H1 (cell line): Measurements from ENCODE around the gene SLC24A3. TPM values are rescaled to one million over a fixed set of nuclear protein-coding genes. Genes with fewer than 3 reads are reported as not detected.
A peak's percentile ranks its signal among the peaks of the same experiment; 100 is the strongest.

Source experiments
- CTCF ChIA-PET: fragments of 300-600 bp; sonication (Branson Sonifier 250); formaldehyde crosslinking; loops from one replicate; lab custom pipeline; 2021; ENCODE audit not compliant: partially characterized antibody; lab: Charles Lee
- POLR2A ChIA-PET: fragments of 300-600 bp; sonication (Branson Sonifier 250); formaldehyde crosslinking; loops from one replicate; lab custom pipeline; 2021; ENCODE audit warnings: inconsistent platforms; ENCODE audit not compliant: partially characterized antibody; lab: Charles Lee
- DNase-seq, 2 experiments: peaks; one replicate each; pipeline versions ENCODE4 v3.0.0 to v3.0.0-alpha.2; 2010 to 2022; ENCODE audit warnings: low spot score in 2 of 2, low read depth in 1 of 2, mixed read lengths in 1 of 2
- FAIRE-seq: peaks from 2 replicates; lab custom pipeline; 2011; peaks lifted over from hg19 to GRCh38; lab: Jason Lieb, UNC
- H2AFZ ChIP-seq: 2 replicates; pipeline ENCODE4 v1.8.1; 2012; ENCODE audit warnings: low read length, inconsistent platforms
- H2AK5ac ChIP-seq: 2 replicates; pipeline ENCODE4 v1.6.1; 2013; ENCODE audit warnings: low read depth, low read length
- H2BK120ac ChIP-seq: replicated peaks from 2 replicates; pipeline ENCODE3; 2013; ENCODE audit warnings: low read depth, low read length, inconsistent platforms
- H2BK12ac ChIP-seq: 2 replicates; pipeline ENCODE4 v1.6.1; 2013; ENCODE audit warnings: low read depth, low read length
- H2BK15ac ChIP-seq: 2 replicates; pipeline ENCODE4 v1.6.1; 2013; ENCODE audit warnings: low read length
- H2BK20ac ChIP-seq: 2 replicates; pipeline ENCODE4 v1.6.1; 2013; ENCODE audit warnings: low read length
- H2BK5ac ChIP-seq: 2 replicates; pipeline ENCODE4 v1.6.1; 2013; ENCODE audit warnings: low read depth, low read length
- H3K14ac ChIP-seq: 2 replicates; pipeline ENCODE4 v1.6.1; 2013; ENCODE audit warnings: inconsistent platforms; ENCODE audit not compliant: insufficient read length
- H3K18ac ChIP-seq: 2 replicates; pipeline ENCODE4 v1.6.1; 2013; ENCODE audit warnings: low read length; ENCODE audit errors: extremely low read depth
- H3K23ac ChIP-seq: 2 replicates; pipeline ENCODE4 v1.6.1; 2013; ENCODE audit warnings: inconsistent platforms; ENCODE audit not compliant: insufficient read length
- H3K23me2 ChIP-seq: 2 replicates; pipeline ENCODE4 v1.6.1; 2013; ENCODE audit warnings: low read depth, low read length
- H3K27ac ChIP-seq: 2 replicates; pipeline ENCODE4 v1.6.1; 2011; ENCODE audit warnings: low read depth, low read length, inconsistent platforms
- H3K27me3 ChIP-seq, 4 experiments: replicated peaks in 1 of 4; 1 replicate in 1 of 4; 2 replicates in 3 of 4; pipeline versions ENCODE4 v1.6.1 to v1.8.1; 2011 to 2013; ENCODE audit warnings: low read length in 3 of 4, mild to moderate bottlenecking in 3 of 4, inconsistent platforms in 2 of 4, mixed read lengths in 2 of 4, moderate library complexity in 1 of 4; ENCODE audit not compliant: control insufficient read depth in 3 of 4, insufficient read depth in 3 of 4; ENCODE audit errors: extremely low read depth in 1 of 4
- H3K36me3 ChIP-seq, 4 experiments: 2 replicates each; pipeline versions ENCODE4 v1.6.1 to v1.8.1; 2011 to 2013; ENCODE audit warnings: mild to moderate bottlenecking in 4 of 4, low read length in 3 of 4, moderate library complexity in 2 of 4, control low read depth in 1 of 4, inconsistent platforms in 1 of 4; ENCODE audit not compliant: insufficient read depth in 4 of 4, control insufficient read depth in 2 of 4
- H3K4ac ChIP-seq: replicated peaks from 2 replicates; pipeline ENCODE3; 2013; ENCODE audit warnings: low read length, low read depth, mixed read lengths, inconsistent platforms; ENCODE audit not compliant: insufficient read length
- H3K4me1 ChIP-seq, 4 experiments: replicated peaks in 1 of 4; 1 replicate in 1 of 4; 2 replicates in 3 of 4; pipeline versions ENCODE4 v1.6.1 to v1.8.1; 2011 to 2013; ENCODE audit warnings: low read length in 3 of 4, inconsistent platforms in 2 of 4, mixed read lengths in 1 of 4; ENCODE audit not compliant: insufficient read depth in 4 of 4, control insufficient read depth in 3 of 4
- H3K4me2 ChIP-seq, 2 experiments: 2 replicates each; pipeline versions ENCODE4 v1.6.1 to v1.8.1; 2011 to 2013; ENCODE audit warnings: low read depth in 2 of 2, low read length in 2 of 2, control low read depth in 1 of 2, inconsistent platforms in 1 of 2, mild to moderate bottlenecking in 1 of 2; ENCODE audit not compliant: insufficient read depth in 1 of 2
- H3K4me3 ChIP-seq, 4 experiments: fragments of 200-600, 300-600 bp in 1 of 4; sonication (generic), shearing (Covaris generic), sonication (Bioruptor Twin) in 1 of 4; 2 replicates each; pipeline versions ENCODE4 v1.5.1 to v1.8.1; 2011 to 2016; ENCODE audit warnings: low read length in 4 of 4, low read depth in 3 of 4, control low read depth in 2 of 4, inconsistent platforms in 2 of 4, mild to moderate bottlenecking in 2 of 4, mixed read lengths in 1 of 4, moderate library complexity in 1 of 4; ENCODE audit not compliant: insufficient read depth in 2 of 4; ENCODE audit errors: extremely low read depth in 1 of 4
- H3K56ac ChIP-seq: replicated peaks from 2 replicates; pipeline ENCODE3; 2013; ENCODE audit warnings: low read depth, mild to moderate bottlenecking, mixed read lengths, low read length, inconsistent platforms; ENCODE audit not compliant: insufficient read length
- H3K79me1 ChIP-seq: 2 replicates; pipeline ENCODE4 v1.6.1; 2013; ENCODE audit warnings: low read depth, low read length, control low read depth
- H3K79me2 ChIP-seq, 2 experiments: 2 replicates each; pipeline versions ENCODE4 v1.6.1 to v1.8.1; 2012 to 2013; ENCODE audit warnings: low read length in 2 of 2, mild to moderate bottlenecking in 2 of 2, inconsistent platforms in 1 of 2; ENCODE audit not compliant: insufficient read depth in 2 of 2, control insufficient read depth in 1 of 2
- H3K9ac ChIP-seq, 4 experiments: replicated peaks in 1 of 4; 1 replicate in 1 of 4; 2 replicates in 3 of 4; pipeline versions ENCODE4 v1.6.1 to v1.8.1; 2011 to 2013; ENCODE audit warnings: low read depth in 3 of 4, low read length in 3 of 4, control low read depth in 2 of 4, mild to moderate bottlenecking in 2 of 4, moderate library complexity in 2 of 4, inconsistent platforms in 1 of 4; ENCODE audit errors: extremely low read depth in 1 of 4
- H3K9me3 ChIP-seq, 2 experiments: 2 replicates each; pipeline versions ENCODE4 v1.6.1 to v1.8.1; 2012 to 2013; ENCODE audit warnings: mild to moderate bottlenecking in 2 of 2, moderate library complexity in 2 of 2, control low read depth in 1 of 2, inconsistent platforms in 1 of 2, low read depth in 1 of 2, low read length in 1 of 2, mixed read lengths in 1 of 2; ENCODE audit not compliant: insufficient read depth in 2 of 2
- H4K20me1 ChIP-seq, 2 experiments: replicated peaks in 1 of 2; 2 replicates each; pipeline versions ENCODE3 to v1.8.1; 2011 to 2013; ENCODE audit warnings: inconsistent platforms in 2 of 2, low read length in 2 of 2, mild to moderate bottlenecking in 1 of 2; ENCODE audit not compliant: insufficient read depth in 2 of 2, control insufficient read depth in 1 of 2
- H4K5ac ChIP-seq: 2 replicates; pipeline ENCODE4 v1.6.1; 2013; ENCODE audit warnings: low read length, low read depth, mixed read lengths, inconsistent platforms; ENCODE audit not compliant: insufficient read length
- H4K8ac ChIP-seq: 2 replicates; pipeline ENCODE4 v1.8.0; 2013; ENCODE audit warnings: mild to moderate bottlenecking, moderate library complexity, low read length, inconsistent platforms; ENCODE audit not compliant: insufficient read depth; ENCODE audit errors: extremely low read depth
- H4K91ac ChIP-seq: replicated peaks from 2 replicates; pipeline ENCODE3; 2013; ENCODE audit warnings: low read length, mixed read lengths, inconsistent platforms; ENCODE audit not compliant: insufficient read length
- BACH1 ChIP-seq: IDR thresholded peaks from 2 replicates; pipeline ENCODE4 v1.6.1; 2012; ENCODE audit warnings: low read length, improper control_type of control experiment
- NANOG ChIP-seq: IDR thresholded peaks from 2 replicates; pipeline ENCODE4 v1.6.1; 2011; ENCODE audit warnings: low read length, low read depth, mild to moderate bottlenecking, inconsistent platforms; ENCODE audit not compliant: insufficient read depth, poor library complexity, severe bottlenecking
- WGBS, 2 experiments: shearing (Covaris generic) in 1 of 2; methylation state at CpG; one replicate each; pipeline versions ENCODE4 v1.1.6 to v1.1.7; 2013 to 2015; ENCODE audit warnings: low lambda C conversion rate in 2 of 2, mixed read lengths in 2 of 2, inconsistent platforms in 1 of 2, low coverage in 1 of 2, missing lambda C conversion rate in 1 of 2; ENCODE audit not compliant: insufficient replicate concordance in 2 of 2, insufficient coverage in 1 of 2, insufficient read length in 1 of 2; ENCODE audit errors: extremely low coverage in 1 of 2, missing lambda C conversion rate in 1 of 2; 5-methylcytosine and 5-hydroxymethylcytosine counted together
- polyA plus RNA-seq, 7 experiments: library from polyadenylated mRNA; depleted of rRNA in 3 of 7; stranded (reverse) in 5 of 7; unstranded in 2 of 7; fragments of >200 nt in 5 of 7; fragments of 200-250 nt in 2 of 7; gene quantifications; 1 replicate in 5 of 7; 2 replicates in 1 of 7; 4 replicates in 1 of 7; pipeline versions ENCODE4 v1.2.1 to v1.2.3, GENCODE V29; 2011 to 2013; ENCODE audit warnings: missing spikeins in 2 of 7, mixed read lengths in 2 of 7
- total RNA-seq: library from RNA; stranded (reverse); fragmentation: NEBNext Ultra II Directional; extraction: Animal tissue kit (Norgen Biotek cat#: 25700); gene quantifications from 2 replicates; pipeline ENCODE4 v1.2.1, GENCODE V29; 2021

Gene SLC24A3
- total and polyA plus RNA-seq, 2 of the 8 experiments (the other 6 are each of a cell fraction or from before 2014, with no cell fraction given): 4.5 to 6.3 TPM

DNA sequence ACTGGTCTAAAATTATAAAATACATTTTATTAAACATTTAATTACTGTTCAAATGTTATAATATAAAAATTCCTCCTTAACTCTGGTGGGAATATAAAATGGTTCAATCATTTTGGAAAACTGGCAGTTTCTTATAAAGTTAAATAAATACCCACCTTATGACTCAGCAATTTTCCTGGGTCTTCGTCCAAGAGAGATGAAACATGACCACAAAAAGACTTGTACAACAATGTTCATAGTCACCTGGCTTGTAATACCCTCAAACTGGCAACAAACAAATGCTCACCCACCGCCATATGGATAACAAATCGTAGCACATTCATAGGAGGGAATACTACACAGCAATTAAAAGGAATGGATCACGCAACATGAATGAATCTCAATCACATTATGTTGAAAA, 479.7 kb downstream of the SLC24A3 start:
- H3K79me2 ChIP-seq: no peaks in the 10 kb centered on the region
- H3K23ac ChIP-seq: no peak overlapping the region
- no peak overlapping the region for H2BK5ac ChIP-seq
- H2BK12ac ChIP-seq: no peak overlapping the region
- no peaks in the 10 kb centered on the region for H3K23me2 ChIP-seq
- no peak overlapping the region for H4K91ac ChIP-seq
- TF ChIP-seq NANOG: no peak
- TF ChIP-seq BACH1: peak; percentile 61; the same call in 1 of the 2 replicates
- no peak overlapping the region for H2BK15ac ChIP-seq
- DNase-seq: no peak
- no peak overlapping the region for H3K4me3 ChIP-seq
- no peak for FAIRE-seq
- WGBS, 2 experiments: 82% methylated on average over 4 of the region's 4 CpGs; no CpG with 5 or more reads in 1 of the 2 experiments
- no peaks in the 10 kb centered on the region for H4K20me1 ChIP-seq
- H2BK20ac ChIP-seq: no peak overlapping the region
- H3K4ac ChIP-seq: no peak overlapping the region
- H3K9me3 ChIP-seq: no peaks in the 10 kb centered on the region
- H3K27ac ChIP-seq: no peak overlapping the region
- H3K36me3 ChIP-seq: no peaks in the 10 kb centered on the region
- no peak overlapping the region for H3K18ac ChIP-seq
- H4K5ac ChIP-seq: no peak overlapping the region
- H2AFZ ChIP-seq: no peak overlapping the region
- ChIA-PET CTCF (interaction anchor here (0.7 to 2.4 kb wide), 17 partner anchors 11 to 558 kb away, joined by 3 to 9 read pairs (median 4); partner anchors contain the start of gene RIN2), POLR2A (interaction anchor here (0.7 kb wide), 1 partner anchor 81 kb away, joined by 3 read pairs; no protein-coding TSS in a partner anchor)
- no peak overlapping the region for H3K14ac ChIP-seq
- no peaks in the 10 kb centered on the region for H3K79me1 ChIP-seq
- no peak overlapping the region for H3K9ac ChIP-seq
- H2AK5ac ChIP-seq: no peak overlapping the region
- H4K8ac ChIP-seq: no peak overlapping the region
- H3K56ac ChIP-seq: no peak overlapping the region
- H2BK120ac ChIP-seq: no peak overlapping the region
- peaks cover 0 to 7% (median under 1%) of the 10 kb centered on the region in 4 experiments; a peak in 2 of 7 replicates for H3K4me1 ChIP-seq
- no peak overlapping the region for H3K4me2 ChIP-seq
- no peaks in the 10 kb centered on the region for H3K27me3 ChIP-seq
